SU-DHL-6 (cell line): Measurements from ENCODE around the gene SLC34A3.
"Not testable (repeated sequence)": the region's sequence is repeated elsewhere in the genome, so short reads cannot be mapped to it uniquely, and the experiment has no call there.

Source experiments
- H2AFZ ChIP-seq: fragments of 200-600 bp; sonication (generic); 2 replicates; pipeline ENCODE4 v1.6.1; 2014; ENCODE audit warnings: low read depth, mild to moderate bottlenecking, moderate library complexity, mixed read lengths, antibody characterized with exemption, low read length; ENCODE audit not compliant: severe bottlenecking
- H3F3A ChIP-seq: fragments of 200-600 bp; shearing (Covaris generic); 2 replicates; pipeline ENCODE4 v1.6.0; 2016; ENCODE audit warnings: antibody characterized with exemption, mild to moderate bottlenecking; ENCODE audit not compliant: insufficient read depth
- H3K27ac ChIP-seq: fragments of 200-600 bp; sonication (generic); 2 replicates; pipeline ENCODE4 v1.5.1; 2016; ENCODE audit warnings: low read depth, mild to moderate bottlenecking, low read length, moderate library complexity, mixed read lengths
- H3K27me3 ChIP-seq: fragments of 200-600 bp; sonication (generic), shearing (Covaris generic); 2 replicates; pipeline ENCODE4 v1.6.0; 2014; ENCODE audit warnings: mild to moderate bottlenecking, low read length
- H3K36me3 ChIP-seq: fragments of 200-600 bp; sonication (generic); 2 replicates; pipeline ENCODE4 v1.6.1; 2014; ENCODE audit warnings: mild to moderate bottlenecking, low read length, mixed read lengths
- H3K4me2 ChIP-seq: fragments of 300-600, 200-600 bp; shearing (Covaris generic), sonication (generic); 2 replicates; pipeline ENCODE4 v1.6.0; 2014; ENCODE audit warnings: low read length, low read depth, mild to moderate bottlenecking; ENCODE audit not compliant: poor library complexity, severe bottlenecking
- H3K4me3 ChIP-seq: fragments of 200-600 bp; sonication (generic); 2 replicates; pipeline ENCODE4 v1.5.1; 2014; ENCODE audit warnings: antibody characterized with exemption, low read length, mild to moderate bottlenecking, mixed read lengths; ENCODE audit not compliant: insufficient read depth, poor library complexity, severe bottlenecking
- H3K79me2 ChIP-seq: fragments of 200-600 bp; sonication (generic); 2 replicates; pipeline ENCODE4 v1.6.1; 2014; ENCODE audit warnings: mild to moderate bottlenecking, low read length, moderate library complexity; ENCODE audit not compliant: insufficient read depth
- H3K9ac ChIP-seq: fragments of 200-600 bp; sonication (generic); 2 replicates; pipeline ENCODE4 v1.7.0; 2014; ENCODE audit warnings: mild to moderate bottlenecking, low read length
- H3K9me2 ChIP-seq: fragments of 200-600 bp; sonication (generic); replicated peaks from 2 replicates; pipeline ENCODE4 v1.6.1; 2014; ENCODE audit warnings: low read length; ENCODE audit not compliant: insufficient read depth
- H3K9me3 ChIP-seq: fragments of 200-600 bp; sonication (generic); 2 replicates; pipeline ENCODE4 v1.6.1; 2014; ENCODE audit warnings: low read length, mixed read lengths; ENCODE audit not compliant: insufficient read depth
- H4K20me1 ChIP-seq: fragments of 200-600 bp; sonication (generic); 2 replicates; pipeline ENCODE4 v1.6.1; 2014; ENCODE audit warnings: low read depth, mild to moderate bottlenecking, antibody characterized with exemption, low read length, moderate library complexity, mixed read lengths
- CTCF ChIP-seq: fragments of 200-600 bp; sonication (generic); IDR thresholded peaks from one replicate; pipeline ENCODE4 v1.5.1; 2017; ENCODE audit warnings: antibody characterized with exemption, mild to moderate bottlenecking, low read length, moderate library complexity; ENCODE audit not compliant: insufficient read depth, poor library complexity, severe bottlenecking
- EZH2phosphoT487 ChIP-seq: fragments of 200-600 bp; sonication (generic), shearing (Covaris generic); conservative IDR thresholded peaks from 2 replicates; pipeline ENCODE4 v1.6.1; 2018; ENCODE audit warnings: mild to moderate bottlenecking, antibody characterized with exemption, low read length, moderate library complexity, mixed read lengths

The SLC34A3 gene

GRCh38 chr9:137256362-137256761 lies 25.7 kb downstream of the SLC34A3 start:
- Histone ChIP-seq H3K79me2 (peaks cover 15% of the 10 kb centered on the region), H3K27ac (no peak overlapping the region), H3K36me3 (no peaks in the 10 kb centered on the region)

GRCh38 chr9:137256856-137257255 lies 26.2 kb downstream of the SLC34A3 start:
- no peaks in the 10 kb centered on the region for H3K9me2 ChIP-seq
- H3F3A ChIP-seq = no peaks in the 10 kb centered on the region
- H3K4me2 ChIP-seq = no peak overlapping the region
- no peak overlapping the region for H3K4me3 ChIP-seq
- no peak overlapping the region for H2AFZ ChIP-seq
- H3K9ac ChIP-seq = no peak overlapping the region
- no peak overlapping the region for H3K27ac ChIP-seq
- no peaks in the 10 kb centered on the region for H3K27me3 ChIP-seq
- H3K9me3 ChIP-seq = no peaks in the 10 kb centered on the region
- no peaks in the 10 kb centered on the region for H4K20me1 ChIP-seq
- no peaks in the 10 kb centered on the region for H3K36me3 ChIP-seq
- no peak for TF ChIP-seq CTCF
- TF ChIP-seq EZH2phosphoT487 = no peak
- peaks cover 15% of the 10 kb centered on the region for H3K79me2 ChIP-seq

More at GRCh38 chr9:137256362-137256761, 25.7 kb downstream of the SLC34A3 start:
- Histone ChIP-seq H3K4me2 (peak overlapping the region; percentile 96), H2AFZ (no peak overlapping the region), H3F3A (no peaks in the 10 kb centered on the region), H3K9me3 (no peaks in the 10 kb centered on the region), H3K4me3 (peak overlapping the region; percentile 99), H3K9ac (peak overlapping the region; percentile 100), H3K9me2 (no peaks in the 10 kb centered on the region), H4K20me1 (no peaks in the 10 kb centered on the region), H3K27me3 (no peaks in the 10 kb centered on the region)
- TF ChIP-seq EZH2phosphoT487 (no peak), CTCF (no peak)

GRCh38 chr9:137262173-137262908 lies 31.6 kb downstream of the SLC34A3 start:
- H4K20me1 ChIP-seq, H3K36me3 ChIP-seq: not testable (repeated sequence)

GRCh38 chr9:137262909-137263285 lies 32.2 kb downstream of the SLC34A3 start:
- Histone ChIP-seq H3K27me3 (no peaks in the 10 kb centered on the region), H3K79me2 (no peaks in the 10 kb centered on the region), H3K4me2 (no peak overlapping the region), H3K9me3 (no peaks in the 10 kb centered on the region), H3F3A (0 out of 2 replicates have a peak, but pooled peaks cover 3% of the 10 kb centered on the region), H3K36me3 (no peaks in the 10 kb centered on the region), H4K20me1 (no peaks in the 10 kb centered on the region), H3K9ac (no peak overlapping the region), H3K27ac (no peak overlapping the region), H3K4me3 (no peak overlapping the region), H3K9me2 (no peaks in the 10 kb centered on the region), H2AFZ (no peak overlapping the region)
- TF ChIP-seq EZH2phosphoT487 (no peak), CTCF (no peak)

More at GRCh38 chr9:137262173-137262908, 31.6 kb downstream of the SLC34A3 start:
- not testable (repeated sequence) for H3K79me2 ChIP-seq, H2AFZ ChIP-seq, H3K9me2 ChIP-seq, H3K4me2 ChIP-seq, H3K27me3 ChIP-seq, H3F3A ChIP-seq, H3K27ac ChIP-seq, H3K9me3 ChIP-seq, H3K9ac ChIP-seq, H3K4me3 ChIP-seq
